Activated naive CD4-positive, alpha-beta T cell (primary cell): ENCODE data around the gene NFIB.

Experiments
- DNase-seq, 4 experiments: peaks; one replicate each; lab custom pipeline; 2025; lab: John Stamatoyannopoulos, UW

NFIB gene

GRCh38 chr9:14306672-14307660 lies 7.0 kb downstream of the NFIB start:
- no peak for DNase-seq

GRCh38 chr9:14306188-14306587 lies 7.8 kb downstream of the NFIB start:
- no peak for DNase-seq

DNA sequence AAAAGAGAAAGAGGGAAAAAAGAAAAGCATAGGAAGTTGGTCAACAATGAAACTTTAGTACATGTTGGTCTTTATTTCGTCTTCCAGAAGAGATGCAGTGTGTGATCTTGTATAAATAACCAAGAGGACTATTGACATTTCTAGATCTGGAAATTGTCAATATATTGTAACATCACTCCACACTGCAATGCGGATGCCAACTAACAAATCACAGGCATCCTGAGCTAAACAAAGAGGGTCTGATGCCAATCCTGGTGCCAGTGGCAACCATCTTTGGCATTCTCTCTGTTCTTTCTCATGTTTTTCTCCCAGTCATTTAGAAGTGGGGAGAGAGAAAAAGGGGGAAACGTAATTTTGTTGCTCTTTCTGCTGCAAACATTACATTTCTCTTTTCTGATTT lies 9.7 kb downstream of the NFIB start:
- no peak for DNase-seq

- no peak for DNase-seq
Measured at GRCh38 chr9:14303521-14303920, 10.4 kb downstream of the NFIB start.

- DNase-seq = no peak
Measured at GRCh38 chr9:14303100-14303499, 10.8 kb downstream of the NFIB start.

GRCh38 chr9:14302405-14302804 lies 11.5 kb downstream of the NFIB start:
- DNase-seq = no peak

DNA sequence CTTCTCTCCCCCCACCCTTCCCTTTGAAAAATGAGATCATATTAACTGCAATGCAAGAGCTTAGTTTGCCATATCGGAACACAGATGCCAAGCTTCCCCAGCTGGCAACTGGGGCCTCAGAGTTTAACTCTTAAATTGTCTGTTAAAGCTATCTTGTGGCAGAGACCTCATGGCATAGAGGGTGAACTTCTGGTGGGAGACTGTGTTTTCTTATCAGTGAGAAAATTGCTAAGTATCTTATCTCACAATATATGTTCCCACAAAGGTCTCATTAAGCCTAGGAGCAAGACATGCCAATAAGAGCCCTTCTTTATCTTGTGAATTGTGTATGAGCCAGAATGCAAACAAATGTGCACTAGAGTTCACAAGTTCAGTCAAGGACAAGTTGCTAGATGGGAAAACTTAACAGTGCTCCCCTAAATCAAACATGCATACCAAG lies 12.3 kb downstream of the NFIB start:
- no peak for DNase-seq

DNA sequence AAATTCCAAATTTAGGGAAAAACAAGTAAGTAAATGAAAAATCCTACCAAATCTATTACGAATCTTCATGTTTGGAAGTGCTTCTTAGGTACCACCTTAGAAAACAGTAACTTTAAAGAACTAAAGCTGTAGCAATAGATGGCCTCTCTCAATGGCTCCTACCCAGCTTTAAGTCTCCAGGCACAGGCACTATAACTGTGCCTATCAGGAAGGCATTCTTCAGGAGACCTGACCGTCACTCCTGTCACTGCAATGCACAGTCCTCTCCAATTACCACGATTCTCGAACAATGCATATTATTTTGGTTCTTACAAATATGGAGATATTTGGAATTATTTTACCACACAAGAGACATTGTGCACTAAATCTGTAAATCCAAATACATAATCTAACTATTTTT lies 12.9 kb downstream of the NFIB start:
- no peak for DNase-seq

DNA sequence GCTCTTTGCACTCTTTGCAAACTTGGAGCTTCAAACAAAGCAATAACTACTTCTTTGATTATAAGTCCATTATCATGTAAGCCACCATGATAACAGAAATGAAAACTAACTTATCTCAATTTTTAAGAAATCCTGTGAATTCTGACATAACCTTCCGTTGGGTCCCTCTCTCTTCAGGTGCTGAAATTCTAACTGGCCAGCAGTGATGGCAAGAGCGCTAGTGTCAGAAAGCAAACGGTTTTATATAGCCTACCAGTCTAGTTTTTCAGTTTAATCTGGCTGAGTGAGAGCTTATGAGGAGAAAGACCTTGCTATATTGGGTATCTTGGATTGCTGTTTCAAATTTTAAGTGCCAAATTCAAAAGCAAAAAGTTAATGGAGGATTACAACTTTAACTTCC lies 13.4 kb downstream of the NFIB start:
- DNase-seq = no peak

DNA sequence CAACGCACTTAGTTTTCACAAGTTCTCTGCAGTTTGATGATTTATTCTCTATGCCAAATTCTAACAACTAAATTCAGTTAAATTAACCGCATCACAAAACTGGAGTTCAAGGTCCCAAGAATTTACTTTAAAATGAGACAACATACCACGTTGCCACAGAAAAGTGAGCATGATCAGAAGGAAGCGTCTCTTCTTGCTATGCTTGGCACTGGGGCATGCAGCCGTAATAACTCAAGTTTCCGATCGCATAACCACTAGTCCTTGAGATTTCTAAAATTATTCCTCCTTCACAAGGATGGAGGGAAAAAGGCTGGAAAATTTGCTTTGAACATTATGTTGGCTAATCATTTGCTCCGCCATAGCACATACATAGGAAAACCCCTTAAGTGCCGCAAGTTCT lies 13.9 kb downstream of the NFIB start:
- DNase-seq = no peak

DNA sequence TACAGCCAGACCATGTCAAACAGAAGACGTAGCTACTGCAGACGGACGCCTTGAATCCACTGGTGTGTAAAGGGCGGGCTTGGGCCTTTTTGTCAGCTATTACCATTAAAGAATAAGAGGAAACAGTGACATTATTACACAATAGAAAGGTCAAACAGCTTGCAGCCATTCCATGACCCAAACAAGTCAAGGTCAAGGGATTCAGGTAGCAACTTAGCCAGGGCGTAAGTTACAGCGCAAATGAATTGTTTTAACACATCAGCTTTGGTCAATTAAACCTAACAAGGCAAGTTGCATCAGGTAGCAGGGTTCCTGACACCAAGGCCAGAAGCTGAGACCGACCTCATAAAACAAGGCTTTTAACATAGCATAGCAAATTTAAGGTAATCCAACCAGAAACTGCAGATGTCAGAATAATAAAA lies 15.3 kb downstream of the NFIB start:
- DNase-seq = no peak

- no peak for DNase-seq
Measured at GRCh38 chr9:14296495-14297113, 17.3 kb downstream of the NFIB start.

DNA sequence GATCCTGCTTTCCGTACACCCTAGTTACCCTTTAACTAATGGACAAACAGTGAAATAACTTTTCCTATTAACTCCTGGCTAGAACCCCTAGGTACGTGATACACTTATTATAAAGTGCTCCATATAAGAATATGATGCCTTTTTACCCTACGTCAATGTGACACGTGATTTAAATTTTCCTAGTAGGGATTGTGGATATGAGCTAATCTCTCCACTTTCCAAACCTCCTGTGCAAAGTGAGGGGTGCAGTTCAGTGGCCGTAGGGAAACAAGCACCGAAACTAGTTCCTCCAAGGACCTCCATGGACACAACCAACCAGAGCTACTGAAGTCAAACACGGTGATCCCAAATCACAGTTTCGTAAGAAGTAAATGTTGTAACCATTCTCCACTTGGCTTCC lies 19.3 kb downstream of the NFIB start:
- no peak for DNase-seq

DNA sequence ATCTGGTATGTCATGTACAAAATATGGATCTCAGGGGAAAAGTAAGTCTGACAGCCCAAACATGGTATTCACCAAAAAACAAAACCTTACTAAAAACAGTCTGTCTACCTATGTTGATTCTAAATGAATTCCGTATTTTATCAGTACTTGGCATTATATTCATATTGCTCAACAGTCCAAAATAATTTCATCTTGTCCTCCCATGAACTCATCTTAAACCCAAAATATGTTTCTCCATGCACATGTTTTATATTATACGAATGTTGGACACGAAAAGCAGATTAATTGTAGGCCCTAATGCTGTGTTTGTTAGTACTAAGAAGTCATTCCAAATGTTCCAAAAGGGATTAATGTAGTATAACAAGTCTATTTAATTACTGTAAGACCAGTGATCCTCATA lies 20.1 kb downstream of the NFIB start:
- no peak for DNase-seq

DNA sequence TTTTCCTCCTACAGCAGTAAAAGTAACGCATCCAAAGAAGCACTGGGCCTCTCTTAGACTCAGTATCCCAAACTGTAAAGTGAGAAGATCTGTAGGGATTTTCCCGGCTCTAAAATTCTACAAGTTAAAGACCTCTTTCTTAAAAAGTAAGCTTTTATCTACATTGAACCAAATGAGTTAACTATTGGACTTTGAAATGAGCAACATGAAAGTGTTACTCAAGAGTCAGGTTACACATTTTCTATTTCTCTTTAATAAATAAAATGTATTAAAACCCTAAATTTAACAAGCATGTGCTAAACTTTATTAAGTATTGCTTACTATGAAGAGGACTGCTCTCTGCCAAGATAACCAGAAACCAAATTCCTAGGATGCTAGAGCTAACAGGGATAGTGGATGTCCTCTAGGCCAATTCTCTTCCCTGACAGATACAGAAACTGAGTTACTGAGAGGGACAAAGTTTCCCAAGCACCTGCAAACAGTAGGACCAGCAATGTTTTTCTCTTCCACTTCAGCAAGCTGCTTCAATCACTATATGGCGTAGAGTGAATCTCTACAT lies 21.7 kb downstream of the NFIB start:
- no peak for DNase-seq

DNA sequence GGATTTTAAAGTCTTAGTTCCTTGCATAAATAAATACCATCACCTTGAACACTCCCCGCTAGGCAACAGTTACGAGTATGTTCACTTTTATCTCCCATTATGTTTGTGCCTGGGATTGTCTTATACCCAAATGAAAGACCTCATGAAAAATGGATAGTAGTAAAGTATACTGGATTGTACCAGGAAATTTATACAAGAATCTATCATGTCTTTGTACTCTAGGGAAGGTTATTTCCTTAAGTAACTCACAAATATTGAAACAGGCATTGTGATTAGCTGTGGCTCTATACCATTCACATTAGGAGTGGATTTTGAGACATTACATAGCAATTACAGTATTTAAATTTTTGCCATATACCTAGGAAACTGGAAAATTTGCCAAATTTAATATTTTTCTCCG lies 24.0 kb downstream of the NFIB start:
- DNase-seq = no peak

GRCh38 chr9:14288433-14288832 lies 25.5 kb downstream of the NFIB start:
- DNase-seq = no peak

GRCh38 chr9:14286121-14286520 lies 27.8 kb downstream of the NFIB start:
- no peak for DNase-seq

DNA sequence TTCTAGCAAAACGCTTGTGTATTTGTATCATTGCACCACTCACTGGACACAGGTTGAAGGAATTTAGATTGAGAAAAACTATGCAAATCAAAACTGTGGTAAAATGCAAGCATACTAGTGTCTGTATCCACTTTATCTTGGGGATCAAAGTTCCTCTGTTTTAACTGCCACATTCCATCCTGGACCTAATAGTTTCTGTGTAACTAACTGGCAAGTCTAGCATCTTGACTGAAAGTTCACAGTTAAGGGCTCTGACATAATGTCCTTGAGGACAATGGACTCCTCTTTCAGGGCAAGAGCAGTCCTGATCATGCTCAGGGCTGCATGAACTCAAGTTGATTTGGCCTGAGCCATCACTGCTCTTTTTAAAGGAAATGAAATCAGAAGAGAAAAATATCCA lies 30.7 kb downstream of the NFIB start:
- no peak for DNase-seq

- DNase-seq = no peak
Measured at GRCh38 chr9:14281876-14282275, 32.1 kb downstream of the NFIB start.

GRCh38 chr9:14281136-14281795 lies 32.7 kb downstream of the NFIB start:
- DNase-seq = no peak

DNA sequence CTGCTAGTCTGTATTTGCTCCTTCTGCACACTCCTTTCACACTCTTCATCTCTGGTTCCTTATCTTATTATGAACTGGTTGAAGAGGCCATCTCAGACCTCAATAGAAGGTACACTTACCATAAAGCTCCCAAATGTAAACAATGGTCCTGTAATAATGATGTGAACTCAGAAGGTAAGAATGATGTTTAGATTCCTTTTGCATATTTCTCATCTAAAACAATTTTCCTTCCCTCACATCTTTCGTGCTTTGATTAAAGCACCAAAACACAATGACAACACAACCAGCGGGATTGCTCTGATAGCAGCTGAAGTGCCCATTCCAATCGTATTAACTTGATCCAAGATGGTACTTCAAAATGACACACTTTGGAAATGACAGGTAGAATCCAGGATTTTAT lies 34.3 kb downstream of the NFIB start:
- DNase-seq = no peak
